MM.1S (cell line): ENCODE results near the gene CCDC90B.

Experiments used
- EZH2 ChIP-seq: fragments of 300-600 bp; sonication (generic); optimal IDR thresholded peaks from 2 replicates; pipeline ENCODE3; 2017; ENCODE audit warnings: low read depth, mild to moderate bottlenecking, antibody characterized with exemption, low read length, mixed read lengths
- EZH2phosphoT487 ChIP-seq: fragments of 300-600 bp; sonication (generic); IDR thresholded peaks from 2 replicates; pipeline ENCODE4 v1.6.1; 2018; ENCODE audit warnings: antibody characterized with exemption, low read length
- TF ChIP-seq, protein P1 (sequence below): fragments of 300-600 bp; sonication (generic); IDR thresholded peaks from 2 replicates; pipeline ENCODE4 v1.5.1; 2016; ENCODE audit warnings: antibody characterized with exemption, low read length, mixed read lengths

DNA sequence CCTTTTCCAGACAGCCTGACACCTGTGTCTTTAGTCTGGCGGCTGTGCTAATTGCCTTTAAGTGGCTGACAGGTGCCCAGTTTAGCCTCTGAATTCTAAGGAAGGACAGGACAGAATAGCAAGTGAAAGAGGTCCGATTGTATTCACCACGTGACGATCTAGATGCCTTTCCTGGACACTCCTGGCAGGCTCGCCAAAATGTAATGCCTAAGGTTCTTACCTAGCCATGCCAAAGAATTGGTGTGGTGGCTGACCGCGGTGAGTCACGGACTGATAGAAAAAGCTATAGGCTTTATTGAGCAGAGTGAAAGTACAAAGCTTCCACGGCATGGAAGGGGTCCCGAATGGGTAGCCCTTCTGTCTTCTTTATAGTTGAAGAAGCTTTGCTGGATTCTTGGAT is 65.9 kb downstream of the CCDC90B start:
- TF ChIP-seq, protein P1, sequence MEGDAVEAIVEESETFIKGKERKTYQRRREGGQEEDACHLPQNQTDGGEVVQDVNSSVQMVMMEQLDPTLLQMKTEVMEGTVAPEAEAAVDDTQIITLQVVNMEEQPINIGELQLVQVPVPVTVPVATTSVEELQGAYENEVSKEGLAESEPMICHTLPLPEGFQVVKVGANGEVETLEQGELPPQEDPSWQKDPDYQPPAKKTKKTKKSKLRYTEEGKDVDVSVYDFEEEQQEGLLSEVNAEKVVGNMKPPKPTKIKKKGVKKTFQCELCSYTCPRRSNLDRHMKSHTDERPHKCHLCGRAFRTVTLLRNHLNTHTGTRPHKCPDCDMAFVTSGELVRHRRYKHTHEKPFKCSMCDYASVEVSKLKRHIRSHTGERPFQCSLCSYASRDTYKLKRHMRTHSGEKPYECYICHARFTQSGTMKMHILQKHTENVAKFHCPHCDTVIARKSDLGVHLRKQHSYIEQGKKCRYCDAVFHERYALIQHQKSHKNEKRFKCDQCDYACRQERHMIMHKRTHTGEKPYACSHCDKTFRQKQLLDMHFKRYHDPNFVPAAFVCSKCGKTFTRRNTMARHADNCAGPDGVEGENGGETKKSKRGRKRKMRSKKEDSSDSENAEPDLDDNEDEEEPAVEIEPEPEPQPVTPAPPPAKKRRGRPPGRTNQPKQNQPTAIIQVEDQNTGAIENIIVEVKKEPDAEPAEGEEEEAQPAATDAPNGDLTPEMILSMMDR = no peak
- TF ChIP-seq EZH2 (no peak), EZH2phosphoT487 (no peak)
